Left colon (tissue), 2 donors: ENCODE measurements around the gene RUNX2. TPM values are rescaled to one million over a fixed set of nuclear protein-coding genes. Genes with fewer than 3 reads are reported as not detected.
"Not testable (repeated sequence)": the region's sequence is repeated elsewhere in the genome, so short reads cannot be mapped to it uniquely, and the experiment has no call there.

ENCODE experiments used
- ATAC-seq: fragments of 200-7000 bp; cut with Tn5 transposase; one replicate; pipeline ENCODE4 v1.9.1; 2020; ENCODE audit warnings: mild to moderate bottlenecking, moderate library complexity
- DNase-seq, 2 donors: peaks; one replicate each; pipeline ENCODE4 v3.0.0-alpha.2; 2020
- intact Hi-C, 2 donors: fragments of 100-400 bp; cut with DNase I in 1 of 2; cut with micrococcal nuclease in 1 of 2; formaldehyde crosslinking; loops; one replicate each; pipeline versions ENCODE4 v1.11.2 to v1.14.0; 2022; cut with DNase I, micrococcal nuclease
- total RNA-seq, 2 donors: library from RNA; stranded (reverse); fragmentation: NEBNext Ultra II Directional; extraction: Animal tissue kit (Norgen Biotek cat#: 25700); gene quantifications; one replicate each; pipeline ENCODE4 v1.2.1, GENCODE V29; 2021
- donor health status: DM: no; HTN: no; CAD: no.
- donor health status: DM: yes; HTN: yes; CAD: no.

The RUNX2 gene
- total RNA-seq, 2 donors from 2014 or later: 2.5 to 3.5 TPM

DNA sequence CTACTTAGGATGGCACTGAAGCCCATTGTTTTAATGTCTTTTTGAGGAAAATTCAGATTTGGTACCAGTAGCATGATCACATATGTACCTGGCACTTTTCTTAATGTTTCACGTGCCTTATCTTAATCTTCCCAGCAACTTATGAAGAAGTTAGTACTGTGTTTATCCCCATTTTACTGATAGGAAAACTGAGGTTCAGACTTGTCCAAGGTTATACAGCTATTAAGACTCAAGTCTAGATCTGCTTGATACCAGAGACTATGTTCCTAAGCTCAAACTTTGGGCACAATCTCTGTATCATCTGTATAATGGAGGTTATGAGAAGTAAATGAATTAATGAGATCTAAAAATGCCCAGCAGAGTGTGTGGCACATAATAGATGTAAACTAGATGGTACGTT is 229.3 kb downstream of the RUNX2 start:
- no peak for DNase-seq
- intact Hi-C loops: no loop called here
- no peak for ATAC-seq

GRCh38 chr6:45558858-45559257 is 230.7 kb downstream of the RUNX2 start:
- intact Hi-C loops: no loop called here
- no peak for DNase-seq
- ATAC-seq: no peak

DNA sequence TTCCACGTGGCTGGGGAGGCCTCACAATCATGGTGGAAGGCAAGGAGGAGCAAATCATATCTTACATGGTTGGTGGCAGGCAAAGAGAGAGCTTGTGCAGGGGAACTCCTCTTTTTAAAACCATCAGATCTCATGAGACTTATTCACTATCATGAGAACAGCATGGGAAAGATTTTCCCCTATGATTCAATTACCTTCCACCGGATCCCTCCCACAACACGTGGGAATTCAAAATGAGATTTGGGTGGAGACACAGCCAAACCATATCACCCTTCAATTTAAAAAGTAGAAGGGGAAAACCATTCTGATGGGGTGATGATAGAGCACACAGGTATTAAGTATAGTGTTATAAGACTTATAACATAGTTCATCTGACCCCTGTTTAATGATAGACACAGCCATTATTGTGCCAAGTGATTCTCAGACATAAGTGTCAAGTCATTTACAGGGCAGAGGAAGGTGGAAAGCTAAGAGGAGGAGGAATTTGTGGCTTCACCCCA is 232.2 kb downstream of the RUNX2 start:
- DNase-seq, intact Hi-C loops, ATAC-seq: not testable (repeated sequence)

DNA sequence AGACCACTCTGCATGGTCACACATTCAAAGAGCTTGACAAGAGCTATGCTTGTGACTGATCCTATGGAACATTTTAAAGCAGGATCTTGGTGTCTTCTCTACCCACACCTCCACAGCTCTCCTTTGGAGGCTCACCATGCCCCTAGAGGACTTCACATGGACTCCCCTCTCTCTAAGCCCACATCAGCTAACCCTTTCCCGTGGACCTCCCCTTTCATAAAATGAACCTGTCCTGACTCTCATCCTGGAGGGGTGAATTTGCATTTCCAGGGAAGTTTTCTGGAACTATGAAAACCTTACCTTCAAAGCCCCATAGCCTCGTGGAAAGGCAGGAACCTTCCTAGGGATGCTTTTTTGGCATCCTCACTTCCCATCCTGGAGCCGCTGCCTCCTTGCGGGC is 234.0 kb downstream of the RUNX2 start:
- ATAC-seq (no peak), DNase-seq (no peak)
- intact Hi-C loops: no loop called here

- intact Hi-C loops: no loop called here
- DNase-seq: no peak
- no peak for ATAC-seq
Measured at GRCh38 chr6:45563041-45563440, 234.9 kb downstream of the RUNX2 start.

- DNase-seq: no peak
- intact Hi-C loops: no loop called here
- ATAC-seq: no peak
Measured at GRCh38 chr6:45563844-45564243, 235.7 kb downstream of the RUNX2 start.

GRCh38 chr6:45566882-45567281 is 238.8 kb downstream of the RUNX2 start:
- intact Hi-C loops: no loop called here
- peak; percentile 64 for ATAC-seq
- peak in 1 of 2 donors; percentile 47 for DNase-seq

DNA sequence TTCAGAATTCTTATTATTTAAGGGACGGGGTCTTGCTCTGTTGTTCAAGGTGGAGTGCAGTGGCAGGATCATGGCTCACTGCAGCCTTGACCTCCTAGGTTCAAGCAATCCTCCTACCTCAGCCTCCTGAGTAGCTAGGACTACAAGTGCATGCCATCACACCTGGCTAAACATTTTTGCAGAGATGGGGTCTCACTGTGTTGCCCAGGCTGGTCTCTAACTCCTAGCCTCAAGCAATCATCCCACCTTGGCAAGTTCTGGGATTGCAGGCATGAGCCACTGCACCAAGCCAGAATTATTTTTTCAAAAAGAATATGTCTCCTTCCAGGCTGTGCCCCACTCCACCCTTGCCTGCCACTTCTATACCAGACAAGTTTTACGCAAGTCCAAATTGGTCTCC is 239.7 kb downstream of the RUNX2 start:
- no peak for ATAC-seq

DNA sequence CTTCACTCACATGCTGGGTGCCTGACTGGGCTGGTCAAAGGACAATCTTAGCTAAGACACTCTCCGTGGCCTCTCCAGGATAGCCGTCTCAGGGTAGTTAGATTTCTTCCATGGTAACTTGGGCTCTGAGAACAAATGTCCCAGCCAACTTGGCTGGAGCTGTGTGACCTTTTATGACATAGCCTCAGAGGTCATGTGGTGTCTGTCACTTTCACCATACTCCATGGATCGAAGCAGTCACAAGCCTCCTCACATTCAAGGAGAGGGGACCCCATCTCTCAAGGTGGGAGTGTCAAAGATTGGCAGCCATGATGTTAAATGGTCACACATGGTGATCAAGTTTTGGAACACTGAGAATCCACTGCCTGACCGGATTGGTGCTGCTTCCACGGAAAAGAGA is 240.5 kb downstream of the RUNX2 start:
- no peak for DNase-seq
- no peak for ATAC-seq
- intact Hi-C loops: no loop called here

More for the DNA sequence above, 239.7 kb downstream of the RUNX2 start:
- intact Hi-C loops: no loop called here
- DNase-seq: no peak

GRCh38 chr6:45569210-45569945 is 241.2 kb downstream of the RUNX2 start:
- no peak for DNase-seq
- ATAC-seq: no peak
- intact Hi-C loops: no loop called here

DNA sequence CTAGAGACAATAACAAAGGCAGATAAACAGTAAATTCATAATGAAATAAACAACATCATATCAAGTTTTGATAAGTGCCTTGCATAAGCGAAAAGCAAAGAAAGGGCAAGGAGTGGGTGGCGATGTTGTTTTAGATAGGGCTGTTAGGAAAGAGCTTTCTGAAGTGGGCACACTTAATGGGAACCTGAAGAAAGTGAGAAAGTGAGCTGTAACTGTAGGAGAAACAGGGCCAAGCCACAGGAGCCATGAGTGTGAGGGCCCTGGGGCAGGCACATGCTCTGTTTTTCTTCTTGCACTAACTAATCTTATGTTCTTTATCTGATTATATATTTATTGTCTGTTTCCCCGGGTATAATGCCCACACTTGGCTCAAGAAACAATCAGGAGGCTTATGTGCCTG is 243.0 kb downstream of the RUNX2 start:
- no peak for ATAC-seq
- intact Hi-C loops: no loop called here
- no peak for DNase-seq

DNA sequence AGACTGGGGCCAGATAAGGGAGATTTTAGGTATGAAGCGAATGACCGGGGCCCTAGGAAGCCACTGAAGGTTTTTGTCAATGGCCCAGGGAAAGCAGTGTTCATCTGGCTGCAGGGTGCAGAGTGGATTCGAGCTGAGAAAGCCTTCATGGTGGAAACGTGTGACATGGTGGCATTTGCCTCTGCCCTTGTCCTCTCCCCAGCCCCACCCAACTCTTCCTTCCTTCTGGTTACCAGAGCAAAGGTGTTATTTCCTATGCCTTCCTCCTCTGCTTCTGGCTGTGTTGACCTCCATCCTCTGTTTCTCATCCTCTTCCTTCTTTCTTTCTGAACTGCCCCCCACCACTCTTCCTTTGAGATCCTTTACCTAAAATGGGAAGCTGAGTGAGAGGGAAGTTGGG is 244.7 kb downstream of the RUNX2 start:
- ATAC-seq: no peak
- DNase-seq: no peak
- intact Hi-C loops: no loop called here

- ATAC-seq: no peak
- DNase-seq: no peak
Measured at GRCh38 chr6:45574014-45574461, 245.9 kb downstream of the RUNX2 start.

DNA sequence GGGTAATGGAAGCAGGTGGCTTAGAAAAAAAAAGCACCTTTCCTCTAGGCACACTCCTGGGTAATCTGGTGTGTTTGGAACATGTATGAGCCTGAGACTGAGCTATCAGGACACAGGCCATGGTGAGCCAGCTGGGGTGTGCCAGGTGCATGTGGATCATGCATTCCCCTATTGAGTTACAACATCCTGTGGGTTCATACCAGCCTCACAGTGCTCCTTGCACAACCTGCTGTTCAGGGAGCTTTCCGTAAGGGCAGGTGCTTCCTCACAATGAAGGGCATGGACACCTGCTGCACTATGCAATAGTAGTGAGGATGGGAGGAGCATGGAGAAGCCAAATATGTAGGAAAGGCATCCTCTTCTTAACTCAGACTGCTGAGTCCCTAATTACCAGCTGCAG is 246.8 kb downstream of the RUNX2 start:
- ATAC-seq: no peak
- intact Hi-C loops: no loop called here
- no peak for DNase-seq

More at GRCh38 chr6:45574014-45574461, 245.9 kb downstream of the RUNX2 start:
- intact Hi-C loops: no loop called here

DNA sequence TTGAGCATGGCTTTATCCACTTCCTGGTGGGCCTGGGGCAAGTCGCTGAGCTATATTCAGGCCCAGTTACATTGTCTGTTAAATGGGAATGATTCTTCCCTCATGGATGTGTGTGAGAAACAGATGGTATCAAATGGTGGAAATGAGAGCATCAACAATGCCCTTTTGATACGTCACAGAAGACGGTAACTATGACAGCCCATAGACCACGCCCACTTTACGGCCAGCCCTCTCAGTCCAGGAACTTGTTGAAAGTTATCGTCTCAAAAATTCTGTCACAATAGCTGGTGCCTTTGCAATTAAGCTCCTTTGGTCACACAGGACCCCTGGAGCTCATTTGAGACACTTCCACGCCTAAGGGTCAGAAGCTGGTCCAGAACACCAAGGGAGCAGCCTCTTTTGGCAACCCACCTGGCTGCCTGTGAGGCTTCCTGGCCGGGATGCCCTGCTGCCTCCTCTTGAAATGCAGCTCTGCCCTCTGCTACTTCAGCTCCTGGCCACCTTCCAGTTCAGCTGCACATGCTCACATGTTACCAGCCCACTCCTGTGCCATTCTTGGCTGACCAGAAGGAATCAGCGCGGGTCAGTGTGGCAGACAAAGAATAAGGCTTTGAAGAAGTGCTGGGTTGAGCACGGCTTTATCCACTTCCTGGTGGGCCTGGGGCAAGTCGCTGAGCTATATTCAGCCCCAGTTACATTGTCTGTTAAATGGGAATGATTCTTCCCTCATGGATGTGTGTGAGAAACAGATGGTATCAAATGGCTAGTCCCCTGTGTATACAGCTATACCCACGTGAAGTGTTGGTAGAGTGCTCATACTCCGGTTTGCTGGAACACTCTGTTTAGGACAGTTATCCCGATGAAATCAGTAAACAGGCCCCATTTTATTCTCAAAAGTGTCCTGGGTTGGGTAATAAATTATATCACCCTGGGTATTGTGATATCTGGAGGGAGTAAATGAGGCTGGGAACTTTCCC is 248.8 kb downstream of the RUNX2 start:
- ATAC-seq: no peak
- no peak for DNase-seq
- intact Hi-C loops: no loop called here

- DNase-seq: no peak
- intact Hi-C loops: no loop called here
- ATAC-seq: no peak
Measured at GRCh38 chr6:45577836-45578504, 249.8 kb downstream of the RUNX2 start.

DNA sequence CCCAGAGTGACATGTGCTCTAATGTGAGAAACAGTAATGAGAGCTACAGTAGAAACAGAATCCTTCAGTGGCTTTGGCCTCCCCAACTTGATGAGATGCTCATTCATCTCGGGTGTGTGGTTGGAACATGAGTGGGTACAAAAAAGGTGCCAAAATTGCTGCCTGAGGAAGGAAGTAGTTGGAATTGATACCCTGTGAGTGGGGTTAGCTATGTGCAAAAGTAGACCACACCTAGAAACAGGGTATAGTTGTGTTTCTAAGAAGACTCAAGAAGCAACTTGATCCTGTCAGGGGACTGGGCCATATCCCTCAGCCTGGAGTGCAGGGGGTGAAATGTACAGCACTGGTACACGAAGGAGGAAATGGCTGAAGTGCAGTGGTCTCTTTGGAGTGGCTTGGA is 256.0 kb downstream of the RUNX2 start:
- no peak for DNase-seq
- intact Hi-C loops: loop anchor here in 1 of 2 donors (10.0 kb wide), 1 partner anchor 131 kb away; no protein-coding TSS in a partner anchor
- ATAC-seq: no peak

DNA sequence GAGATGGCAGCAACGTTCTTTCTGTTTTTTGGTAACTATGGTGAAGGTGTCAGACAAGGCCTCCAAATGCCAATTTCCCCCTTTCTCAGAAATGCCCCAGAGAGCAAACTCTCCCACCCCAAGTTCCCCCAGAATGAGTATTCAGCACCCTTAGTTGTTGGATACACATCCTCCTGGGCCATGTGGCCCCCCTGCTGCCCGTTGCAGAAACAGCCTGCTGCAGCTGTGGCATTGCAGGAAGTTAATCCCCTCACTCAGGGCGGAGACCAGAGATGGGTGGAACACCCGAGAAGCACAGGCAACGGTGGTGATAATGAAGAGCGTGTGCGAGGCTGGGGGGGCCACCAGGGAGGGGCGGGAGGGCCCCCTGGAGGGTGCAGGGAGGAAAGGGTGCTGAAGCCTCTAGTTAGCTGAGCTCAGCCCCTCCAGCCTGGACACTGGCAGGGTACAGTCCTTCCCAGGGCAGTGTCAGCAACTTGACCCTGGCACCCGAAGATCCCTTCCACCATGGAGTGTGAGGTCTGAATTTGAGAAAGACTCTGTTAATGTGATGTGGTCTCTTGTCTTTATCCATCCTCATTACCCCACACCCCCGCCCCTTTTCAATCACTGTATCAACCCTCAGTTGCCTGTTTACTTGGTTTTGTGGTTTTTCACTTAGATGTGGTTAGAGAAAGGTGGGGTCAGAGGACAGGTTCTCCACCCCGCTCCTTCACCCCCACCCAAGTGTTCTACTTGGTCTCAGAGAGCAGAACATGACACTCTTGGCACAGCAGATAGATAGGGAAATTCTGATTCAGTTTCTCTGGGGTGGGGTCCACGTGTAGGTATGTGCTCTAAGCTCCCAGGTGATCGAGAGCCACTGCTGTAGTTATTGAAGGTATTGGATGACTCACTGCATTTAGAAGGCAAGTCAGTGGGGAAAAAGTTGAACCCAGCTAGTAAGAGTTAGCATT is 258.4 kb downstream of the RUNX2 start:
- intact Hi-C loops: loop anchor here in 1 of 2 donors (10.0 kb wide), 1 partner anchor 128 kb away; no protein-coding TSS in a partner anchor
- no peak for ATAC-seq
- no peak for DNase-seq
